Measurements from ENCODE around the gene ATP10D. TPM values are rescaled to one million over a fixed set of nuclear protein-coding genes. Genes with fewer than 3 reads are reported as not detected.
"Not testable (repeated sequence)": the region's sequence is repeated elsewhere in the genome, so short reads cannot be mapped to it uniquely, and the experiment has no call there.

ATP10D gene
- total and polyA plus RNA-seq, 9 of the 15 experiments (the other 6 are each of a cell fraction or from before 2014, with no cell fraction given): 0.10 to 0.36 (median 0.19) TPM; not detected in 1

DNA sequence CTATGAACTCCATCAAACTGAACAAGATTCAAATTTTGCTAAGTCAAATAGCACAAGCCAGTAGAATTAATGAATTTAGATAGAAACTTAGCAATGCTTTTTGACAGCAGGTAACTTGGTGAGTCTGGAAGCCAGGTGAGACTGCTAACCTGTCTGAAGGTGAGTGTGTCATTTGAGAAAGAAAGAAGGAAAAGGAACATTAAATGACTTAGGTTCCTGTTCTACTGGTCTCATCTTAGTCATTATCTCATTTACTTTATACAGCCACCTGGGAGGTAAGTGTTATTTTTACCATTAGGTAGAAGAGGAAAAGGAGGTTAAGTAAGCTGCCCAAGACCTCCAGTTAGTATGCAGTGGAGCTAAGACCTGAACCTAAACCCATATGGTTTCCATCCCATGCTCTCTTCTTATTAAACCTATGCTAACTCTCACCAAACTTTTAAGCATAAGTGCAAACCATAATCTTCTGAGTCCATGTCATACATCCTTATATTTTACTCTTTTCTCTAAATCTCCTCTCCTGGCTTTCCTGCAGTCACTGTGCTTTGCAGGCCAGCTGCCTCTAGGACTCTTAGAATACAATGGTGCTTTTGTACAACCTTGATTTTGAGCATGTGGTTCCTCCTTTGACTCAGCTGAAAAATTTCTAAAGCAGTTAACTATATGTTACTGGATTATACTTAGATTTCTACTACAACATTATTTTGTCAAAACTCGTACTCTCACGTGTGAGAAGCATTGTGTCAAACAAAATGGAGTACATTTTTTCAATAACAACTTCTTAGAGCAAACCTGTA is 68.5 kb downstream of the ATP10D start (continued):
- TF ChIP-seq ZNF407 (IDR thresholded peaks at IDR 0.05; ENCODE audit: low read depth): no peak

DNA sequence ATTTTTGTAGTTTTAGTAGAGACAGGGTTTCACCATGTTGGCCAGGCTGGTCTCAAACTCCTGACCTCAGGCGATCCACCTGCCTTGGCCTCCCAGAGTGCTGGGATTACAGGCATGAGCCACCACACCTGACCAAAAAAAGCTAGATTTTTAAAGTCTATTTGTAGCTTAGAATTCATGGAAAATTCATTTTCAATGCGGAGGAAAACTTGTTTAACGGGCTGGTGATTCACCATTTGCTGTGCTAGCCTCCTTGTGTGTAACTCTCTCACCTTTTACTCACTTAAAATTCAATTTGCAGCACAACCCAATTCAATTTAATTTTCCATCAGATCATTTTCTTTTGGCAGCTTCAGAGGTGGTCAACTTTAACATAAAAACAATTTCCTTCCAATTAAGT is 70.8 kb downstream of the ATP10D start:
- H3K27me3 ChIP-seq (ENCODE audit: control insufficient read depth in 2 of 2, insufficient read depth in 2 of 2, low read length in 2 of 2); H3K79me2 ChIP-seq (ENCODE audit: control insufficient read depth, insufficient read depth, low read length); CTCF ChIA-PET (ENCODE audit: low intra/inter-chr PET ratio); H2AFZ ChIP-seq (ENCODE audit: low read depth, low read length); H3K9ac ChIP-seq (ENCODE audit: insufficient read depth in 1 of 2, low read depth in 2 of 2, low read length in 2 of 2); H3K4me3 ChIP-seq; ATAC-seq; H3K4me1 ChIP-seq (replicated peaks in 1 of 2; ENCODE audit: control insufficient read depth in 2 of 2, insufficient read depth in 2 of 2, low read length in 2 of 2); DNase-seq (ENCODE audit: extremely low read depth in 1 of 4, low spot score in 3 of 4); POLR2A ChIA-PET; in situ Hi-C loops (cut with MboI); H3K4me2 ChIP-seq (ENCODE audit: insufficient read depth, low read length); FAIRE-seq; H3K9me1 ChIP-seq (ENCODE audit: control insufficient read depth, insufficient read depth, low read length); H3K9me3 ChIP-seq (replicated peaks; ENCODE audit: control insufficient read depth, insufficient read depth, low read depth, low read length); BruUV-seq (replicated peaks); H4K20me1 ChIP-seq (replicated peaks; ENCODE audit: control insufficient read depth, insufficient read depth, low read length); H3K36me3 ChIP-seq (ENCODE audit: control insufficient read depth, insufficient read depth, low read length); intact Hi-C loops (cut with micrococcal nuclease); H3K27ac ChIP-seq (ENCODE audit: extremely low read depth, low read depth, low read length): not testable (repeated sequence)
- WGBS (ENCODE audit: insufficient coverage, low coverage, missing lambda C conversion rate): 0% methylated on average over 2 of the region's 3 CpGs
